Left renal pelvis (tissue), 4 donors: ENCODE data around the gene ATRNL1. TPM values are rescaled to one million over a fixed set of nuclear protein-coding genes. Genes with fewer than 3 reads are reported as not detected.

Experiments
- DNase-seq, 4 donors: peaks; one replicate each; pipeline ENCODE4 v3.0.0-alpha.2; 2013; ENCODE audit warnings: low read depth in 4 of 4, low spot score in 3 of 4
- polyA plus RNA-seq, 4 donors: library from polyadenylated mRNA; unstranded; fragments of 120-200 nt; gene quantifications; one replicate each; pipeline ENCODE4 v1.2.1, GENCODE V29; 2013; ENCODE audit not compliant: insufficient read length in 4 of 4

ATRNL1 gene
- polyA plus RNA-seq, 4 donors: 20.9 to 38.8 (median 26.8) TPM

- no peak for DNase-seq
These were observed 786.4 kb downstream of the ATRNL1 start for GRCh38 chr10:115879372-115880089.

DNA sequence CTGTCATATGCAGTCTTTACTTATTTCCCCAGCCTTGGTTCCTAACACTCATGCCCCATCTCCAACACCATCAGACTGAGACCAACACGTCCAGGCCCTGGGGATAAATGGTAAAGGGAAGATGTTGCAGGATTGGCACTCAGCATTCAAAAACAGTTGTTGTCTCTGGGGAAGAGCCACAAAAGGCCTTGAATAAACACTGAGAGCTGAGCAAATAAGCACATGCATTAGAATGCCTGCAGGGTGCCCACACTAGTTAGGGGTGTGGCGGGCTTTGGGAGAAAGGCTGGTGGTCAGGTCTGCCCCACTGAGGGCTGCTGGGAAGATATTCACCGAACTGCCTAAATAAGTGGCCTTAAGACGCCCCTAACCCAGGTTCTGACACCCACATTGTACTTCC, 788.9 kb downstream of the ATRNL1 start:
- DNase-seq: no peak

DNA sequence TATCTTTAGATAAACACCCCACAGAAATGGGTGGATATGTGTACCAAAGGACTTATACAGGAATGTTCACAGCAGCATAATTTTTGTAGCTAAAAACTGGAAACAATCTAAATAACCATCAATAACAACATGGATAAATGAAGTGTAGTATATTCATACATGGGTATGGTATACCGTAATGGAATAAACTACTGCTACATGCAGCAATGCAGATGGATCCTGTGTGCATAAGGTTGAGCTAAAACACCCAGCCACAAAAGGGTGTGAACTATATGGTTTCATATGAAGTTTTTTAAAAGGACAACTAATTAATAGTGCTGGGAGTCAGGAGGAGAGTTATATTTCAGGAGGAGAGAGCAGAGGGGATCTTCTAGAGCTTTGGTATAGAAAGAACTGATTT, 790.2 kb downstream of the ATRNL1 start:
- DNase-seq: no peak

DNA sequence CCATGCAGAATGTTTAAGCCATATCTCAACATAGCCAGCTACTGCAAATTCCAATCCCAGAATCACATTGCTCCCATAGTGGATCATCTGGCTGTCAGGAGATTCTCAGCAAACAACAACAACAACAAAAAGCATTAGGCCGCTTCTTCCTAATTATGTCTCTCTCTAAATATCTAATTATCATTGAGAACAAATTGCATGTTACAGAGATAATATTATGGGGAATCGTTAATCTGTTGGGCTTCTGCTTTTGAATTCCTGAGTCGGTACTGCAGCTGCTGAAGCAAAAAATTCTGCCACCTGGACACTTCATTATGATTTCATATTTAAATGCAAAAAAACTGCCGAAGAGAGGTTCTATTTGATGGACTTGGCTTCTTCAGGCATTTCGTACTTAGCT, 791.2 kb downstream of the ATRNL1 start:
- no peak for DNase-seq

- peak in 1 of 4 donors; percentile 12 for DNase-seq
These were observed 802.0 kb downstream of the ATRNL1 start for GRCh38 chr10:115895166-115895565.

- no peak for DNase-seq
These were observed 805.1 kb downstream of the ATRNL1 start for GRCh38 chr10:115898242-115898641.

DNA sequence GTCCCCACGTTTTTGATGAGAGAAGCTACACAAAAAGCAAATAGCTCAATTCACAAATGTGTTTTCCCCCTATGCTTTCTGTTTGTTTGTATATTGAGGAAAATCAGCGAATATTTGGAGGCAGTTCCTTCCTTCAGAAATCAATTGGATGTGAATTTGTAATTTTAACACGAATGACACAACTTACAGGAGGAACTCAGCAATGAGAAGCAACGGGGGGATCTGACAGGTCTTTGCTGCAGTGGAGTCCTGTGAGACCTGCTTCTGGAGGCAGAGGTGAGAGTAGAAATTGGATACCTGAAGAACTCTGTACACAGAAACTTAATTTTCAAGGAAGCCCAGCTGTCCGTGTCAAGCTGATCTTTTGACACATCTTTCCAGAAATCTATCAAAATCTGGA, 809.4 kb downstream of the ATRNL1 start:
- no peak for DNase-seq

DNA sequence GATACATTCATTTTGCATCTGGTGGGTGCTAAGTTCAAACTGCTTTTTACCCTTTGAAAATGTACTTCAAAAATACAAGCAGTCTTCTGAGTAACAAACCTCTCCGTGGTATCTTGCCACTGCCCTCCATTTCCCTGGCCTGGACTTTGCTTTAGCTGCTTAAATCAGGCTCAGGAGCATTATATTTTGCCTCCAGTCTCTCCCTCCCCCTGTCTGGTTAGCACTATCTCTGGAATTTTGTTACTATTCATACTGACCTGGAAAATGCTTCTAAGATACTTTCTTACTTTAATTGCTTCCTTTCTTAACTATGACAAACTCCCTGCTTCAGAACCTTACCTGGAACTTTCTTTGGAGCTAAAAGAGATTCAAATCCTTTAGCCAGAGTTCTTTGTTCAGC, 810.0 kb downstream of the ATRNL1 start:
- DNase-seq: no peak

DNA sequence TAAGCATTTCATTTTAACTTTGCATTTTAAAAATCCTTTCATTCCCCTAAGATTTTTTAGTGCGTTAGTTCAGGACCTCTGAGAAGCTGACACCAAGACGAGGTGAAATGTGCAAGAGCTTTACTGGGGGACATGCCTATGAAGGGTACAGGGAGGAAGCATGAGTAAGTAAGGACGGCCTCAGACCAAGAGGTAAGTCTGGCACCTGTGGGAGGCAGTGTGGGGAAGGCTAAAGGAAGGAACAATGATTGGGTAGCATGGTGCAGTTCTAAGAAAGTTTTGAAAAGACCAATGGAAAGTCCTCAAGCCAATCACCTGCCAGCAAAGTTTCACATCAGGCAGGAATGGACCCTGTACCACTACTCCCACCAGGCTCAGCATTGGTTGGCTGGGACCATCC, 810.7 kb downstream of the ATRNL1 start:
- no peak for DNase-seq

GRCh38 chr10:115909037-115909436, 815.9 kb downstream of the ATRNL1 start:
- DNase-seq: no peak

DNA sequence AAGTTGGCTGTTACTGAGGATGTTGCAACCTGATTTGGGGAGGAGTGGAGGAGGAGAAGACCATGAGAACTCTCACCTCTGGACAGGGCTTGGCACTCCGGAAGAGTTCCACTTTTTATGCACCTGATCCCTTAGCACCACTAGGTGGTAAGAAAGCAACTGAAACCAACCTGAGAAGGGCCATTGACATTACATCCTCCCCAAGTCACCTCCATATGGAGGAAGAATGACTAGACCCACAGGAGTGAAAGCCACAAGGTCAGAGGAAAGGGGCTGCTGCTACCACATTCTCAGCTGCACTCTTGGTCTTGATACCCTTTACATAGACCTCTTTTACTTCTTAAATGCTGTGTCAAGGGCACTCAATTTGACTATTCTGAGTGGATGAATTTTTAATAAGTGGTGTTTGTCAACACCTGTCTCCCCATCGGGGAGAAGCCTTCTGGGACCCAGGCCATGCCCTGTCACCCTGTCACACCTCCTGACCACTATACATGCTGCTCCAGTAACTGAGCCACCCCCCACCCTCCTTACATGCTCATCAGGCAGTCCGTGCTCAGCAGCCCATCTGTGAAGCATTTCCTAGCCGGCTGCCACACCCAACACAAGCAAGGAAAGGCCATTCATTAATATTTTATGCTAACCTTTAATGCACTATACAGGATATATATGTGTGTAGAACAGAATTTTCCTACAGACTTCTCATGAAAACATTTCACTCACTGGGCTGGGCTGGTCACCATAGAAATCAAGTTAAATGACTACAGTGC, 817.0 kb downstream of the ATRNL1 start:
- DNase-seq: no peak

- no peak for DNase-seq
These were observed 821.3 kb downstream of the ATRNL1 start for GRCh38 chr10:115914475-115914874.

DNA sequence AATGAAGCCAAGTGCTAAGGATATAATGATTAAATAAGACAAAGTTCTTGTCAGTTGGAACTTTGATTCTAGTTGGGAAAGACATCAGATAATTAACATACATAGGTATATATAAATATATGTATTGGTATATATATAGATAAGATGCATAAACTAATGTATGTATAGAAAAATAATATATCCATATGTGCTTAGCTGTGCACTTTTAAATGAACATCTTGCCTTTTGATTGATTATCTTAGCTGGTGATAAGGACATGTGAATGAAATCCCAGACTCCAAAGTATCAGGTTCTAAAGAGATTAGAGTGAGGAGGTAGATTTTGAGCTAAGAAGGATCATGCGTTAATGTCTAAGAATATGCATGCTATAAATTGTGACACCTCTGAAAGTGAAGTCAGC, 822.3 kb downstream of the ATRNL1 start:
- DNase-seq: no peak

- DNase-seq: no peak
These were observed 825.6 kb downstream of the ATRNL1 start for GRCh38 chr10:115918812-115919211.

DNA sequence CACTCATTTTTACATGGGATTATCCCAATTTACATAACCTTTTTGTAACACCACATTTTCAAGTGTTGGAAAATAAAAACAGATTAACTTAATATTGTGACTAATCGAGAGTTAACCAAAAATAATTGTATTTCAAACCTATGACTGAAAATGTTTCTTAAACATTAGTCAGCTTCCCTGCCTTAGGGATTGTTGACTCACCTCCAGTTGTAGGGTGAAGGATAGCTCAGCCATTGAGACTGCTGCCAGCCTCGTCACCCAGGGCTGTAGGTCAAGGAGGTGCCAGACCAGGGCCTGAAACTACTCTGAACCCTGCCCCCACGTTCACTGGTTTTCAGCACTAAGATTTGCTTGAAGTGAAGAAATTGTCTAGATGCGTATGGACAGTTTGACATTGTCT, 828.6 kb downstream of the ATRNL1 start:
- no peak for DNase-seq

DNA sequence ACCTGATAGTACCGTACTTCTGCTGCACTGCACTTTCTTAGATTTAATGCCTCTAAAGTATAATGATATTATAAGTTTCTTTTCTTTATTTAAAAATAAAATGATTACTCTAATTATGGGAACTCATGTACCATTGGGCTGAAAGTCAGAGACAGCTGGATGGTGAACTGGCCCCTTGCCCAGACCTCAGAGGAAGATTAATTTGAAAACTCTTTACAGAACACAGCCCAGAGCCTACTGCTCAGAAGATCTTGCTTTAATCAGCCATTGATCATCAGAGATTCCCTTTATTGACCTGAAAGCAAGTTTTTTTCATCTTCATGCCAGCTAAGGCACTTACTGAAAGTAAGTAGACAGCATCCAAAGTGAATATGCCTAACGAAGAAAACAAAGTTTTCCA, 838.1 kb downstream of the ATRNL1 start:
- DNase-seq: no peak

DNA sequence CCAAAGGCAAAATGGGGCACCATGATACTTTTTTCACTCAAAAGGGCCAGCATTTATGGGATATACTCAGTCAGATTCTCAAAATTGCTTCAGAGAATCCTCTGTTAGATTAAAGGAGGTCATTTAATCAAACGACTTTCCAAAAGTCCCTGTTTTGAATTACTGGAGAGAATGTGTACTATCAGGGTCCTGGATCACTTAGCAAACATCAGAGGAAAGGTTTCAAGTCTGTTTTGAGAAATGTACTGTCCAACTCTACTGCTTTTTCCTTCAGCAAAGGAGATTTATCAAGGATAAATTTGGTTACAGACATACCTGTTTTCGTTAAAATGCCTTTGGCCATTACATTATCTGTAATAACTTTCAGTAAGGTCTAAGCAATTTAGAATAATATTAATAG, 838.9 kb downstream of the ATRNL1 start:
- no peak for DNase-seq

DNA sequence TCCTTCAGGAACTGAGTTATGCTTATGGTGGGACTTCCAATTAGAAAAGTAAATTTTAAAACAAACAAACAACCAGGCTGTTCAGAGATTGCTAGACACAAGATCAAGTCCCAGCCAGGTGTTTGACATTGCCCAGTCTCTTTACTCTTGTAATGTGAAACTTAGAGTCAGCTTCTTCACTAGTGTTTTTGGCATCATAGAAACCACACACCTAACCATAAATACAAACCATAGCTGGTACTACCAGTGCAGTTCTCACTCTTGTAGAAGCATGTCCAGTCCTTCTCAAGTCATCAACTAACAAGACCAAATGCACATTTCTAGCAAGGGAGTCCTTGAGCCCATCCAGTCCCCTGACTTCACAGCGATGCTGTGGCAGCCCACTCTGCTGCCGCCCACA, 839.9 kb downstream of the ATRNL1 start:
- no peak for DNase-seq

GRCh38 chr10:115935731-115936130, 842.6 kb downstream of the ATRNL1 start:
- DNase-seq: no peak

GRCh38 chr10:115936926-115937767, 844.0 kb downstream of the ATRNL1 start:
- no peak for DNase-seq

DNA sequence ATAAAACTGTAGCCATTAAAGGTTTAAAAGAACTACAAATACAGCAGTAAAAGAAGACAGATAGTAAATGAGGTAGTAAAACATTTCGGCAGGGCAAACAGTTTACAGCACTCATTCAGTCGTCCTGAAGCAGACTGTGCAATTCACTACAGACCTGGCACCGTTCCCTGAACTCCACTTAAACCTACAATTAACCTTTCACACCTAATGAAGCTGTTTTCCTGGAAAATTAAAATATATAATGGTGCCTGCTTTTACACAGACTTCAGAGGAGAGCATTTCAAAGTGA, 844.5 kb downstream of the ATRNL1 start:
- DNase-seq: no peak
